Endothelial cell (in vitro differentiated cells): ENCODE results near the gene NCBP1. TPM values are rescaled to one million over a fixed set of nuclear protein-coding genes. Genes with fewer than 3 reads are reported as not detected.

Source experiments
- DNase-seq: peaks from one replicate; pipeline ENCODE4 v3.0.0; 2021; ENCODE audit warnings: low spot score
- H3K27ac Mint-ChIP-seq: one replicate; pipeline ENCODE4 v1.8.0; 2021; ENCODE audit warnings: mixed read lengths, inconsistent platforms; ENCODE audit not compliant: unreplicated experiment
- H3K27me3 Mint-ChIP-seq: one replicate; pipeline ENCODE4 v1.8.0; 2021; ENCODE audit warnings: mild to moderate bottlenecking, moderate library complexity, mixed read lengths, inconsistent platforms; ENCODE audit not compliant: unreplicated experiment
- H3K36me3 Mint-ChIP-seq: one replicate; pipeline ENCODE4 v1.8.0; 2021; ENCODE audit warnings: mild to moderate bottlenecking, low read depth, mixed read lengths, inconsistent platforms; ENCODE audit not compliant: unreplicated experiment
- H3K4me1 Mint-ChIP-seq: one replicate; pipeline ENCODE4 v1.8.0; 2021; ENCODE audit warnings: mild to moderate bottlenecking, mixed read lengths, inconsistent platforms; ENCODE audit not compliant: unreplicated experiment
- H3K4me3 Mint-ChIP-seq: one replicate; pipeline ENCODE4 v1.8.0; 2021; ENCODE audit warnings: mild to moderate bottlenecking, mixed read lengths, inconsistent platforms; ENCODE audit not compliant: unreplicated experiment
- H3K9me3 Mint-ChIP-seq: one replicate; pipeline ENCODE4 v1.8.0; 2021; ENCODE audit warnings: mixed read lengths, inconsistent platforms; ENCODE audit not compliant: unreplicated experiment
- CTCF ChIP-seq: fragments of 200-600 bp; sonication (generic); IDR thresholded peaks from one replicate; pipeline ENCODE4 v1.5.0; 2021; ENCODE audit warnings: antibody characterized with exemption; ENCODE audit not compliant: unreplicated experiment
- total RNA-seq: library from RNA; stranded (reverse); fragmentation: NEBNext Ultra II Directional; extraction: Animal tissue kit (Norgen Biotek cat#: 25700); gene quantifications from one replicate; pipeline ENCODE4 v1.2.1, GENCODE V29; 2021; ENCODE audit not compliant: unreplicated experiment

NCBP1 gene
- total RNA-seq, 1 donor from 2014 or later = 34.6 TPM

- H3K4me3 Mint-ChIP-seq = peak overlapping the region; percentile 97
- no peak for TF ChIP-seq CTCF
- peaks cover 33% of the 10 kb centered on the region for H3K4me1 Mint-ChIP-seq
- DNase-seq = no peak
- H3K36me3 Mint-ChIP-seq = peaks cover 4% of the 10 kb centered on the region
- H3K9me3 Mint-ChIP-seq = no peaks in the 10 kb centered on the region
- H3K27ac Mint-ChIP-seq = peak overlapping the region; percentile 100
- H3K27me3 Mint-ChIP-seq = peaks cover 9% of the 10 kb centered on the region
These were observed 354 bp downstream of the NCBP1 start for GRCh38 chr9:97633859-97634490.

GRCh38 chr9:97635026-97635425 is 1.4 kb downstream of the NCBP1 start:
- Mint-ChIP-seq H3K27ac (peak overlapping the region; percentile 68), H3K27me3 (peaks cover 8% of the 10 kb centered on the region), H3K4me3 (peak overlapping the region; percentile 97), H3K36me3 (peaks cover 4% of the 10 kb centered on the region), H3K4me1 (peaks cover 33% of the 10 kb centered on the region), H3K9me3 (no peaks in the 10 kb centered on the region)
- TF ChIP-seq CTCF = no peak
- no peak for DNase-seq

- Mint-ChIP-seq H3K9me3 (no peaks in the 10 kb centered on the region), H3K4me1 (peaks cover 29% of the 10 kb centered on the region), H3K27me3 (peaks cover 8% of the 10 kb centered on the region), H3K36me3 (peaks cover 4% of the 10 kb centered on the region), H3K27ac (peak overlapping the region; percentile 33), H3K4me3 (no peak overlapping the region)
- no peak for TF ChIP-seq CTCF
- DNase-seq = no peak
These were observed 3.3 kb downstream of the NCBP1 start for GRCh38 chr9:97636903-97637302.

GRCh38 chr9:97638666-97639065 is 5.0 kb downstream of the NCBP1 start:
- TF ChIP-seq CTCF = no peak
- H3K36me3 Mint-ChIP-seq = peaks cover 3% of the 10 kb centered on the region
- no peak overlapping the region for H3K27ac Mint-ChIP-seq
- H3K4me3 Mint-ChIP-seq = no peak overlapping the region
- peaks cover 24% of the 10 kb centered on the region for H3K4me1 Mint-ChIP-seq
- H3K9me3 Mint-ChIP-seq = no peaks in the 10 kb centered on the region
- no peaks in the 10 kb centered on the region for H3K27me3 Mint-ChIP-seq
- no peak for DNase-seq

- Mint-ChIP-seq H3K9me3 (no peaks in the 10 kb centered on the region), H3K4me1 (peaks cover 14% of the 10 kb centered on the region), H3K27ac (no peak overlapping the region), H3K4me3 (no peak overlapping the region), H3K36me3 (peaks cover 9% of the 10 kb centered on the region), H3K27me3 (no peaks in the 10 kb centered on the region)
- no peak for TF ChIP-seq CTCF
- no peak for DNase-seq
These were observed 6.7 kb downstream of the NCBP1 start for GRCh38 chr9:97640325-97640724.
